ENCODE results near the gene ATP2A3.
A peak's percentile ranks its signal among the peaks of the same experiment; 100 is the strongest.

ATP2A3 gene

GRCh38 chr17:3986939-3987335 lies 22.7 kb upstream of the ATP2A3 start:
- H3K36me3 ChIP-seq (ENCODE audit: insufficient read depth, low read length) = no peaks in the 10 kb centered on the region; the same call in 1 of the 2 replicates
- no peaks in the 10 kb centered on the region for H3K9me2 ChIP-seq (ENCODE audit: low read depth, low read length)
- no peaks in the 10 kb centered on the region for H3K79me2 ChIP-seq (ENCODE audit: insufficient read depth, low read length)
- H2AFZ ChIP-seq (ENCODE audit: low read length) = no peak overlapping the region
- no peaks in the 10 kb centered on the region for H3F3A ChIP-seq (ENCODE audit: insufficient read depth, low read length)
- H4K20me1 ChIP-seq (ENCODE audit: insufficient read depth, low read length) = no peaks in the 10 kb centered on the region
- no peak overlapping the region for H3K4me3 ChIP-seq (ENCODE audit: low read depth, low read length, poor library complexity, severe bottlenecking)
- H3K27ac ChIP-seq (ENCODE audit: low read depth, low read length, poor library complexity, severe bottlenecking) = no peak overlapping the region
- no peaks in the 10 kb centered on the region for H3K27me3 ChIP-seq (ENCODE audit: insufficient read depth, low read length)
- no peaks in the 10 kb centered on the region for H3K9me3 ChIP-seq (ENCODE audit: low read length)
- TF ChIP-seq CTCF (IDR thresholded peaks at IDR 0.05; ENCODE audit: low read length) (no peak), EZH2 (IDR thresholded peaks at IDR 0.05; ENCODE audit: borderline replicate concordance, low read length) (no peak)
- peaks cover 15% of the 10 kb centered on the region for H3K4me1 ChIP-seq (ENCODE audit: insufficient read depth, low read length, severe bottlenecking)
- no peak overlapping the region for H3K9ac ChIP-seq (ENCODE audit: low read length)
- peak overlapping the region; percentile 39; the same call in 1 of the 2 replicates for H3K4me2 ChIP-seq (ENCODE audit: low read length)

- Histone ChIP-seq H3K27me3 (ENCODE audit: insufficient read depth, low read length) (no peaks in the 10 kb centered on the region), H4K20me1 (ENCODE audit: insufficient read depth, low read length) (no peaks in the 10 kb centered on the region), H2AFZ (ENCODE audit: low read length) (no peak overlapping the region), H3K9ac (ENCODE audit: low read length) (no peak overlapping the region), H3K4me2 (ENCODE audit: low read length) (peak overlapping the region; percentile 39; the same call in 1 of the 2 replicates), H3F3A (ENCODE audit: insufficient read depth, low read length) (no peaks in the 10 kb centered on the region), H3K9me3 (ENCODE audit: low read length) (no peaks in the 10 kb centered on the region), H3K4me3 (ENCODE audit: low read depth, low read length, poor library complexity, severe bottlenecking) (no peak overlapping the region), H3K79me2 (ENCODE audit: insufficient read depth, low read length) (no peaks in the 10 kb centered on the region), H3K4me1 (ENCODE audit: insufficient read depth, low read length, severe bottlenecking) (peaks cover 15% of the 10 kb centered on the region), H3K36me3 (ENCODE audit: insufficient read depth, low read length) (no peaks in the 10 kb centered on the region; the same call in 1 of the 2 replicates), H3K9me2 (ENCODE audit: low read depth, low read length) (no peaks in the 10 kb centered on the region), H3K27ac (ENCODE audit: low read depth, low read length, poor library complexity, severe bottlenecking) (no peak overlapping the region)
- TF ChIP-seq CTCF (IDR thresholded peaks at IDR 0.05; ENCODE audit: low read length) (no peak), EZH2 (IDR thresholded peaks at IDR 0.05; ENCODE audit: borderline replicate concordance, low read length) (no peak)
Measured at GRCh38 chr17:3986270-3986938, 22.2 kb upstream of the ATP2A3 start.

DNA sequence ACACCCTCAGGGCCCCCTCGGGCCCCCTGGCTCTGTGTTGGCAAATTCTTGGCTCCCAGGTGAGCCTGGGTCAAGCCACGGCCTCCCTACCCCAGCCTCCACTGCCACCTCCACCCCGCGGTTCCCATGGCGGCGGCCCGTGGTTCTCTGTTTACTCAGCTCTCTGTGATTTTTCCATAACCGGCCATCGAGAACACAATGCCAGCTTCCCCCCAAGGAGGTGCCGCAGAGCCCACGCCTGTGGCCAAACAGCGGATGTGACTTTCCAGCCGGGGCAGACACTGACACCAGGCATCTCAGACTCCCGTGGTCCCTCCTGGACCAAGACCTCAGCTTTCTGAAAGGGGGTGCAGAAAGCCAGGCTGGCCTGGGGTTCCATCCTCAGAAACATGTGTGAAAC lies 21.6 kb upstream of the ATP2A3 start:
- no peak overlapping the region for H3K4me3 ChIP-seq (ENCODE audit: low read depth, low read length, poor library complexity, severe bottlenecking)
- H3K4me2 ChIP-seq (ENCODE audit: low read length) = no peak overlapping the region; the same call in 1 of the 2 replicates
- no peaks in the 10 kb centered on the region for H4K20me1 ChIP-seq (ENCODE audit: insufficient read depth, low read length)
- H3F3A ChIP-seq (ENCODE audit: insufficient read depth, low read length) = no peaks in the 10 kb centered on the region
- no peak overlapping the region for H3K9ac ChIP-seq (ENCODE audit: low read length)
- H3K4me1 ChIP-seq (ENCODE audit: insufficient read depth, low read length, severe bottlenecking) = peaks cover 15% of the 10 kb centered on the region
- no peaks in the 10 kb centered on the region for H3K9me2 ChIP-seq (ENCODE audit: low read depth, low read length)
- TF ChIP-seq CTCF (IDR thresholded peaks at IDR 0.05; ENCODE audit: low read length) (no peak), EZH2 (IDR thresholded peaks at IDR 0.05; ENCODE audit: borderline replicate concordance, low read length) (no peak)
- H3K27me3 ChIP-seq (ENCODE audit: insufficient read depth, low read length) = no peaks in the 10 kb centered on the region
- no peaks in the 10 kb centered on the region; the same call in 1 of the 2 replicates for H3K36me3 ChIP-seq (ENCODE audit: insufficient read depth, low read length)
- no peak overlapping the region for H2AFZ ChIP-seq (ENCODE audit: low read length)
- no peak overlapping the region for H3K27ac ChIP-seq (ENCODE audit: low read depth, low read length, poor library complexity, severe bottlenecking)
- no peaks in the 10 kb centered on the region for H3K9me3 ChIP-seq (ENCODE audit: low read length)
- H3K79me2 ChIP-seq (ENCODE audit: insufficient read depth, low read length) = no peaks in the 10 kb centered on the region

Data from OCI-LY1 (cell line).